ENCODE data around the gene PCDHAC2. TPM values are rescaled to one million over a fixed set of nuclear protein-coding genes. Genes with fewer than 3 reads are reported as not detected.

The PCDHAC2 gene
- total RNA-seq, 2 experiments from 2014 or later: not detected

- H3K27ac Mint-ChIP-seq: no peak overlapping the region
- no peaks in the 10 kb centered on the region for H3K36me3 Mint-ChIP-seq (ENCODE audit: low read depth)
- no peak for TF ChIP-seq CTCF (IDR thresholded peaks at IDR 0.05)
- no peak for DNase-seq
- CTCF ChIA-PET: no interaction called here
- intact Hi-C loops (cut with micrococcal nuclease): no loop called here
- H3K27me3 Mint-ChIP-seq: peaks cover 7% of the 10 kb centered on the region
- H3K4me1 Mint-ChIP-seq (ENCODE audit: low read depth): no peaks in the 10 kb centered on the region
- ATAC-seq: no peak
- POLR2A ChIA-PET: no interaction called here
- H3K4me3 Mint-ChIP-seq: no peak overlapping the region
- no peaks in the 10 kb centered on the region for H3K9me3 Mint-ChIP-seq
Observed at GRCh38 chr5:140986117-140986521, 19.8 kb downstream of the PCDHAC2 start.

- Mint-ChIP-seq H3K27ac (no peak overlapping the region), H3K4me3 (no peak overlapping the region), H3K36me3 (ENCODE audit: low read depth) (no peaks in the 10 kb centered on the region), H3K4me1 (ENCODE audit: low read depth) (no peaks in the 10 kb centered on the region), H3K27me3 (peaks cover 12% of the 10 kb centered on the region), H3K9me3 (no peaks in the 10 kb centered on the region)
- intact Hi-C loops (cut with micrococcal nuclease): no loop called here
- CTCF ChIA-PET: no interaction called here
- ATAC-seq: no peak
- no peak for DNase-seq
- POLR2A ChIA-PET: no interaction called here
- TF ChIP-seq CTCF (IDR thresholded peaks at IDR 0.05): no peak
Observed at GRCh38 chr5:140988100-140988499, 21.8 kb downstream of the PCDHAC2 start.

- Mint-ChIP-seq H3K27me3 (peaks cover 9% of the 10 kb centered on the region), H3K4me1 (ENCODE audit: low read depth) (no peaks in the 10 kb centered on the region), H3K9me3 (no peaks in the 10 kb centered on the region), H3K27ac (no peak overlapping the region), H3K4me3 (no peak overlapping the region), H3K36me3 (ENCODE audit: low read depth) (no peaks in the 10 kb centered on the region)
- DNase-seq: no peak
- no peak for TF ChIP-seq CTCF (IDR thresholded peaks at IDR 0.05)
- ChIA-PET POLR2A (no interaction called here), CTCF (no interaction called here)
- no peak for ATAC-seq
- intact Hi-C loops (cut with micrococcal nuclease): no loop called here
Observed at GRCh38 chr5:140988608-140989007, 22.3 kb downstream of the PCDHAC2 start.

- DNase-seq (no peak), ATAC-seq (no peak)
- H3K4me1 Mint-ChIP-seq (ENCODE audit: low read depth): no peaks in the 10 kb centered on the region
- TF ChIP-seq CTCF (IDR thresholded peaks at IDR 0.05): no peak
- H3K27me3 Mint-ChIP-seq: peaks cover 7% of the 10 kb centered on the region
- no peaks in the 10 kb centered on the region for H3K36me3 Mint-ChIP-seq (ENCODE audit: low read depth)
- CTCF ChIA-PET: no interaction called here
- H3K9me3 Mint-ChIP-seq: no peaks in the 10 kb centered on the region
- POLR2A ChIA-PET: no interaction called here
- H3K4me3 Mint-ChIP-seq: no peak overlapping the region
- intact Hi-C loops (cut with micrococcal nuclease): no loop called here
- H3K27ac Mint-ChIP-seq: no peak overlapping the region
Observed at GRCh38 chr5:140989254-140990020, 23.2 kb downstream of the PCDHAC2 start.

GRCh38 chr5:140992828-140993227, 26.6 kb downstream of the PCDHAC2 start:
- DNase-seq: no peak
- ChIA-PET CTCF (no interaction called here), POLR2A (no interaction called here)
- intact Hi-C loops (cut with micrococcal nuclease): no loop called here
- Mint-ChIP-seq H3K27me3 (peaks cover 5% of the 10 kb centered on the region), H3K9me3 (no peaks in the 10 kb centered on the region), H3K36me3 (ENCODE audit: low read depth) (no peaks in the 10 kb centered on the region), H3K27ac (no peak overlapping the region), H3K4me1 (ENCODE audit: low read depth) (no peaks in the 10 kb centered on the region), H3K4me3 (no peak overlapping the region)
- ATAC-seq: no peak
- TF ChIP-seq CTCF (IDR thresholded peaks at IDR 0.05): no peak

Measured in activated CD8-positive, alpha-beta T cell treated with anti-CD3 and anti-CD28 coated beads for 36 hours (primary cell).